ENCODE data around the gene IGSF9B.
A peak's percentile ranks its signal among the peaks of the same experiment; 100 is the strongest.

Gene IGSF9B

DNA sequence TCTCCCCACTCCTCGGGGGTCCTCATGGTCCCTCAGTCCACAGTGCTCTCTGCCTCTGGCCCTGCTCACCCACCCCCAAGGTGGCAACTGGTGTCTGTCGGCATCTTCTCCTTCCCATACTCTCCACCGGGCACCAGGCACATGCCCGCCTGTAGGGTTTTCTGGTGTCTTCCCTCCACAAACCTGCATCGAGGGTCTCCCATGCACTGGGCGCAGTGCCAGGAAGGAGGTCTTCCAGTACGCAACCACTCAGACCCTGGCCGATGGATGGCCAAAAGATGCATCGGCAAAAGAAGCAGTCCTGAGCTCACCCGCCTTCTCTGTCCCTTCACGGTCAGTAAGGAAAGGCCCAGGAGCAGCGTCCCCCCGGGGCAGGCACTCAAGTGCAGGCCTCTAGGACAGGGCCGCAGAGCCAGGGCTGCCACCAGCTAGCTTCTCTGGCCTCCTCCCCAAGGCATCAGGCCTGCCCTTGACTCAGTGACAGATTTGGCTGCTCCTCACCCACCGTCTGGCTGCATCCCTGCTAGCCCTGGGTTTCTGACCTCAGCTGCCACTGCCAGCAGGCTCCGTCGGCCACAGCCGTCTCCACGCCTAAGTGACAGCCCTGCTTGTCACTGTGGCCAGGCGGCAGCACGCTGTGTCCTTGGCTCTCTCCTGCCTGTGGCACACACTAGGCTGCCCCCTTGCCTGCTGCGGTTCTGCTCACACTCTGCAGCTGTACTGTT lies 32.1 kb upstream of the IGSF9B start:
- Histone ChIP-seq H3K27me3 (replicated peaks; ENCODE audit: control insufficient read depth, insufficient read depth, low read length) (0 out of 2 replicates have a peak, but pooled peaks cover 2% of the 10 kb centered on the region), H3K4me3 (replicated peaks; ENCODE audit: low read depth, low read length) (no peak overlapping the region), H3K36me3 (ENCODE audit: control insufficient read depth, insufficient read depth, low read length) (no peaks in the 10 kb centered on the region)
- TF ChIP-seq, protein P1, sequence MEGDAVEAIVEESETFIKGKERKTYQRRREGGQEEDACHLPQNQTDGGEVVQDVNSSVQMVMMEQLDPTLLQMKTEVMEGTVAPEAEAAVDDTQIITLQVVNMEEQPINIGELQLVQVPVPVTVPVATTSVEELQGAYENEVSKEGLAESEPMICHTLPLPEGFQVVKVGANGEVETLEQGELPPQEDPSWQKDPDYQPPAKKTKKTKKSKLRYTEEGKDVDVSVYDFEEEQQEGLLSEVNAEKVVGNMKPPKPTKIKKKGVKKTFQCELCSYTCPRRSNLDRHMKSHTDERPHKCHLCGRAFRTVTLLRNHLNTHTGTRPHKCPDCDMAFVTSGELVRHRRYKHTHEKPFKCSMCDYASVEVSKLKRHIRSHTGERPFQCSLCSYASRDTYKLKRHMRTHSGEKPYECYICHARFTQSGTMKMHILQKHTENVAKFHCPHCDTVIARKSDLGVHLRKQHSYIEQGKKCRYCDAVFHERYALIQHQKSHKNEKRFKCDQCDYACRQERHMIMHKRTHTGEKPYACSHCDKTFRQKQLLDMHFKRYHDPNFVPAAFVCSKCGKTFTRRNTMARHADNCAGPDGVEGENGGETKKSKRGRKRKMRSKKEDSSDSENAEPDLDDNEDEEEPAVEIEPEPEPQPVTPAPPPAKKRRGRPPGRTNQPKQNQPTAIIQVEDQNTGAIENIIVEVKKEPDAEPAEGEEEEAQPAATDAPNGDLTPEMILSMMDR (IDR thresholded peaks at IDR 0.05; ENCODE audit: insufficient read depth, low read length, poor library complexity, severe bottlenecking), result no peak
- DNase-seq (ENCODE audit: extremely low read depth, insufficient read length), result no peak

- Histone ChIP-seq H3K27me3 (replicated peaks; ENCODE audit: control insufficient read depth, insufficient read depth, low read length) (0 out of 2 replicates have a peak, but pooled peaks cover 2% of the 10 kb centered on the region), H3K36me3 (ENCODE audit: control insufficient read depth, insufficient read depth, low read length) (no peaks in the 10 kb centered on the region), H3K4me3 (replicated peaks; ENCODE audit: low read depth, low read length) (no peak overlapping the region)
- no peak for DNase-seq (ENCODE audit: extremely low read depth, insufficient read length)
- TF ChIP-seq, protein P1 (IDR thresholded peaks at IDR 0.05; ENCODE audit: insufficient read depth, low read length, poor library complexity, severe bottlenecking), result no peak
Measured at GRCh38 chr11:133987171-133987570, 30.4 kb upstream of the IGSF9B start.

DNA sequence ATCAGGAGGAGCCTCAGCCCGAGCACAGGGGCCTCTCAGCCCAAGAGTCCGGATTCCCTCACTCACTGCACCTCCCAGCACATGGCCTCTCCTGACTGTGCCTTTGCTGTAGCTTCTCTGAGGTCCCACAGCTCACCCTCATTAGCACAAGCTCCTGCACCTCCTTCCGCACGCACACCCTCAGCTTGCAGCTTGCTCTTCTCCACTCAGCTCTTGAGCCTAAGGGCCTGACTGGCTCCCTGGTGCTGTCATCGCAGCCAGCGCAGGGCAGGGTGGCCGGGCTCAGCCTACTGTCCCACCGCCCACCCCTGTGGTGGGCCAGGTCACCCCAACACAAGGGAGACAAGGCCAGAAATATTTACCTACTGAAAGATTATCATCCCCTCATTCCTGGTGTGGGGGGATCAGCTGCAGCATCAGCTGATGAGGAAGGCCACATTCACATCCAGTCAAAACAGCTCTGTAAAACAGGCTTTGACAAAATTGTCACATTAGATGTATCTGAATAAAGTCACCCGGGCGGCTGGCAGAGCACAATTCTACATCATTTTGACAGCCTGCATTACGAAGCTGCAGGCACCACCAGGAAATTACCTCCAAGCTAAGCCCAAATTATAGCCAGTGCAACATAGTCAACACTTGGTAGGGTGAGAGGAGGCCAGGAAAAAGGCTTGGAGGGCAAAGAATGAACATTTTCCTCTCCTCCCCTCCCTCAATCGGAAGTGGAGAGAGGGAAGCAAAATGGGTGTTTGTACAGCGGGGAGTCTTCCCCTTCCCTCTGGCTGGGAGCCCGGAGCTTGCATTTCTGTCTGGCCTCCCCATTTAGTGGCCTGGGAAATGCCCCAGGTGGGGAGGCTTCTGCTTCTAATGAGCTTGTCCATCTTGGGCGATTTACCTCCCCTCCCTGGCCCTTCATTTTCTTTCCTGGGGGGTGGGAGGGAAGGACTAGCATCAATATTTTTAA lies 29.5 kb upstream of the IGSF9B start:
- no peak overlapping the region for H3K4me3 ChIP-seq (replicated peaks; ENCODE audit: low read depth, low read length)
- no peak for DNase-seq (ENCODE audit: extremely low read depth, insufficient read length)
- 0 out of 2 replicates have a peak, but pooled peaks cover 2% of the 10 kb centered on the region for H3K27me3 ChIP-seq (replicated peaks; ENCODE audit: control insufficient read depth, insufficient read depth, low read length)
- TF ChIP-seq, protein P1 (IDR thresholded peaks at IDR 0.05; ENCODE audit: insufficient read depth, low read length, poor library complexity, severe bottlenecking), result no peak
- no peaks in the 10 kb centered on the region for H3K36me3 ChIP-seq (ENCODE audit: control insufficient read depth, insufficient read depth, low read length)

DNA sequence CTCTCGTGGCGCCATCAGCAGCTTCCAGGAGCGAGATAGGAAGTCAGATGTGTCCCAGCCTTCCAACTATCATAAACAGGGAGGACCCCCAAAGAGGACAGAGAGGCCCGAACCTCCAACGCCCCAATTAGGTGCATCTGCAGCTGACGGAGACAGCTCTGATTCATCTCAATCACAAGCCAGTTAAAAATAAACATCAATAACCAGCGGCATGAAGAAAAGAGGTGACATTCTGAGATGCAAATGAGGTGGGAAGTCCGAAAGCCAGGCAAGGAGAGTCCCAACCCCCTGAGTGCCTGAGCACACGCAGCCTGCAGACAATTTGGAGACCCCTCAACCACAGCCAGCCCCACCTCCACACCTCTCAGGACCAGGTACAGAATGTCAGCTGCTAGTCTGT lies 28.1 kb upstream of the IGSF9B start:
- TF ChIP-seq, protein P1 (IDR thresholded peaks at IDR 0.05; ENCODE audit: insufficient read depth, low read length, poor library complexity, severe bottlenecking), result no peak
- H3K4me3 ChIP-seq (replicated peaks; ENCODE audit: low read depth, low read length), result no peak overlapping the region
- DNase-seq (ENCODE audit: extremely low read depth, insufficient read length), result peak; percentile 26
- H3K36me3 ChIP-seq (ENCODE audit: control insufficient read depth, insufficient read depth, low read length), result no peaks in the 10 kb centered on the region
- H3K27me3 ChIP-seq (replicated peaks; ENCODE audit: control insufficient read depth, insufficient read depth, low read length), result no peaks in the 10 kb centered on the region

GRCh38 chr11:133983660-133984316 lies 27.0 kb upstream of the IGSF9B start:
- TF ChIP-seq, protein P1 (IDR thresholded peaks at IDR 0.05; ENCODE audit: insufficient read depth, low read length, poor library complexity, severe bottlenecking), result no peak
- no peaks in the 10 kb centered on the region for H3K36me3 ChIP-seq (ENCODE audit: control insufficient read depth, insufficient read depth, low read length)
- H3K4me3 ChIP-seq (replicated peaks; ENCODE audit: low read depth, low read length), result no peak overlapping the region
- H3K27me3 ChIP-seq (replicated peaks; ENCODE audit: control insufficient read depth, insufficient read depth, low read length), result no peaks in the 10 kb centered on the region
- no peak for DNase-seq (ENCODE audit: extremely low read depth, insufficient read length)
